Caco-2 (cell line): ENCODE data around the gene VCX3A. TPM values are rescaled to one million over a fixed set of nuclear protein-coding genes. Genes with fewer than 3 reads are reported as not detected.

Experiments used
- BruUV-seq: library from RNA; stranded (reverse); fragments of 400-500 nt; replicated peaks from 2 replicates; lab custom pipeline; 2021; lab: Mats Ljungman, UMichigan
- CTCF ChIA-PET: fragments of 300-600 bp; sonication (Branson Sonifier 250); formaldehyde crosslinking; loops from one replicate; lab custom pipeline; 2022; ENCODE audit warnings: antibody characterized with exemption; lab: Charles Lee
- POLR2A ChIA-PET: fragments of 300-600 bp; sonication (Branson Sonifier 250); formaldehyde crosslinking; loops from one replicate; lab custom pipeline; 2022; ENCODE audit warnings: antibody characterized with exemption; lab: Charles Lee
- DNase-seq, 2 experiments: peaks; one replicate each; pipeline versions ENCODE4 v3.0.0 to v3.0.0-alpha.2; 2020 to 2022
- H3K27me3 ChIP-seq: replicated peaks from 2 replicates; pipeline ENCODE4 v1.6.0; 2011; ENCODE audit warnings: low read length; ENCODE audit not compliant: control insufficient read depth, insufficient read depth
- H3K36me3 ChIP-seq: 2 replicates; pipeline ENCODE4 v1.5.1; 2011; ENCODE audit warnings: low read length; ENCODE audit not compliant: control insufficient read depth, insufficient read depth
- H3K4me1 ChIP-seq: fragments of 250-450 bp; sonication (Bioruptor Pico); 2 replicates; pipeline ENCODE4 v1.5.1; 2020; ENCODE audit warnings: mild to moderate bottlenecking
- H3K4me3 ChIP-seq: 2 replicates; pipeline ENCODE4 v1.5.1; 2011; ENCODE audit warnings: low read depth, mild to moderate bottlenecking, control low read depth, low read length
- H3K9me3 ChIP-seq: fragments of 250-450 bp; sonication (Bioruptor Pico); 2 replicates; pipeline ENCODE4 v1.5.1; 2020; ENCODE audit warnings: mild to moderate bottlenecking, moderate library complexity
- H3K27ac Mint-ChIP-seq: one replicate; pipeline ENCODE4 v1.8.0; 2022; ENCODE audit warnings: mixed read lengths; ENCODE audit not compliant: unreplicated experiment
- H3K27me3 Mint-ChIP-seq: one replicate; pipeline ENCODE4 v1.8.0; 2022; ENCODE audit warnings: mixed read lengths; ENCODE audit not compliant: insufficient read depth, unreplicated experiment
- H3K36me3 Mint-ChIP-seq: one replicate; pipeline ENCODE4 v1.8.0; 2022; ENCODE audit warnings: mild to moderate bottlenecking, mixed read lengths; ENCODE audit not compliant: insufficient read depth, unreplicated experiment
- H3K4me1 Mint-ChIP-seq: one replicate; pipeline ENCODE4 v1.8.0; 2022; ENCODE audit warnings: low read depth, mixed read lengths; ENCODE audit not compliant: unreplicated experiment
- H3K4me3 Mint-ChIP-seq: one replicate; pipeline ENCODE4 v1.8.0; 2022; ENCODE audit warnings: mild to moderate bottlenecking, moderate library complexity, mixed read lengths; ENCODE audit not compliant: unreplicated experiment
- H3K9me3 Mint-ChIP-seq: one replicate; pipeline ENCODE4 v1.8.0; 2022; ENCODE audit warnings: mixed read lengths; ENCODE audit not compliant: unreplicated experiment
- CTCF ChIP-seq, 2 experiments: fragments of 200-600 bp in 1 of 2; IDR thresholded peaks; 1 replicate in 1 of 2; 2 replicates in 1 of 2; pipeline versions ENCODE4 v1.5.1 to v1.8.0; 2011 to 2022; ENCODE audit warnings: antibody characterized with exemption in 1 of 2, control low read depth in 1 of 2, inconsistent platforms in 1 of 2, low read depth in 1 of 2, low read length in 1 of 2, mild to moderate bottlenecking in 1 of 2, moderate library complexity in 1 of 2; ENCODE audit not compliant: insufficient read depth in 1 of 2, severe bottlenecking in 1 of 2, unreplicated experiment in 1 of 2
- intact Hi-C: fragments of 100-400 bp; cut with micrococcal nuclease; formaldehyde crosslinking; loops from one replicate; pipeline ENCODE4 v1.10.0; 2022; ENCODE audit not compliant: unreplicated experiment
- total RNA-seq: library from RNA; stranded (reverse); gene quantifications from 2 replicates; pipeline ENCODE4 v1.2.3, GENCODE V29; 2022

VCX3A gene
- total RNA-seq, 1 experiment from 2014 or later, result not detected

GRCh38 chrX:6506444-6506843 is 28.5 kb downstream of the VCX3A start:
- Mint-ChIP-seq H3K4me3 (no peak overlapping the region), H3K9me3 (no peaks in the 10 kb centered on the region), H3K36me3 (no peaks in the 10 kb centered on the region), H3K27ac (no peak overlapping the region), H3K27me3 (no peaks in the 10 kb centered on the region), H3K4me1 (no peaks in the 10 kb centered on the region)
- Histone ChIP-seq H3K27me3 (no peaks in the 10 kb centered on the region), H3K4me1 (no peaks in the 10 kb centered on the region), H3K9me3 (no peaks in the 10 kb centered on the region), H3K4me3 (no peak overlapping the region), H3K36me3 (no peaks in the 10 kb centered on the region)
- CTCF ChIA-PET, result no interaction called here
- DNase-seq, result no peak
- intact Hi-C loops, result no loop called here
- no peak for TF ChIP-seq CTCF (IDR thresholded peaks at IDR 0.05; ENCODE audit: insufficient read depth in 1 of 2, low read depth in 1 of 2, low read length in 1 of 2, severe bottlenecking in 1 of 2, unreplicated experiment in 1 of 2)
- no TSS peak for BruUV-seq
- POLR2A ChIA-PET, result no interaction called here

GRCh38 chrX:6505960-6506359 is 29.0 kb downstream of the VCX3A start:
- no peaks in the 10 kb centered on the region for H3K9me3 Mint-ChIP-seq
- Histone ChIP-seq H3K4me1 (no peaks in the 10 kb centered on the region), H3K4me3 (no peak overlapping the region), H3K27me3 (no peaks in the 10 kb centered on the region), H3K36me3 (no peaks in the 10 kb centered on the region), H3K9me3 (no peaks in the 10 kb centered on the region)
- ChIA-PET POLR2A (no interaction called here), CTCF (no interaction called here)
- DNase-seq, result no peak
- TF ChIP-seq CTCF (IDR thresholded peaks at IDR 0.05; ENCODE audit: insufficient read depth in 1 of 2, low read depth in 1 of 2, low read length in 1 of 2, severe bottlenecking in 1 of 2, unreplicated experiment in 1 of 2), result no peak
- H3K27me3 Mint-ChIP-seq, result no peaks in the 10 kb centered on the region
- H3K36me3 Mint-ChIP-seq, result no peaks in the 10 kb centered on the region
- H3K27ac Mint-ChIP-seq, result no peak overlapping the region
- intact Hi-C loops, result no loop called here
- no peaks in the 10 kb centered on the region for H3K4me1 Mint-ChIP-seq
- no TSS peak for BruUV-seq
- H3K4me3 Mint-ChIP-seq, result no peak overlapping the region

GRCh38 chrX:6500719-6501118 is 34.2 kb downstream of the VCX3A start:
- Histone ChIP-seq H3K4me1 (no peaks in the 10 kb centered on the region), H3K36me3 (no peaks in the 10 kb centered on the region), H3K27me3 (no peaks in the 10 kb centered on the region), H3K9me3 (no peaks in the 10 kb centered on the region), H3K4me3 (no peak overlapping the region)
- intact Hi-C loops, result no loop called here
- BruUV-seq, result no TSS peak
- H3K36me3 Mint-ChIP-seq, result no peaks in the 10 kb centered on the region
- no peak overlapping the region for H3K4me3 Mint-ChIP-seq
- CTCF ChIA-PET, result no interaction called here
- no peak for DNase-seq
- H3K27me3 Mint-ChIP-seq, result no peaks in the 10 kb centered on the region
- POLR2A ChIA-PET, result no interaction called here
- no peak for TF ChIP-seq CTCF (IDR thresholded peaks at IDR 0.05; ENCODE audit: insufficient read depth in 1 of 2, low read depth in 1 of 2, low read length in 1 of 2, severe bottlenecking in 1 of 2, unreplicated experiment in 1 of 2)
- no peaks in the 10 kb centered on the region for H3K9me3 Mint-ChIP-seq
- no peak overlapping the region for H3K27ac Mint-ChIP-seq
- H3K4me1 Mint-ChIP-seq, result no peaks in the 10 kb centered on the region
